ENCODE data around the gene CLDN18. TPM values are rescaled to one million over a fixed set of nuclear protein-coding genes. Genes with fewer than 3 reads are reported as not detected.

The CLDN18 gene
- total RNA-seq, 1 experiment from 2014 or later, result 0.85 TPM

GRCh38 chr3:137988982-137989381 is 21.0 kb upstream of the CLDN18 start:
- intact Hi-C loops (cut with micrococcal nuclease; ENCODE audit: unreplicated experiment), result no loop called here
- no peaks in the 10 kb centered on the region for H3K36me3 Mint-ChIP-seq (ENCODE audit: insufficient read depth, unreplicated experiment)
- H3K4me1 Mint-ChIP-seq (ENCODE audit: low read depth, unreplicated experiment), result no peaks in the 10 kb centered on the region
- DNase-seq, result no peak
- H3K27me3 Mint-ChIP-seq (ENCODE audit: unreplicated experiment), result no peaks in the 10 kb centered on the region
- TF ChIP-seq CTCF (IDR thresholded peaks at IDR 0.05; ENCODE audit: unreplicated experiment), result no peak
- H3K27ac Mint-ChIP-seq (ENCODE audit: unreplicated experiment), result no peak overlapping the region
- BruUV-seq (replicated peaks), result no TSS peak
- no peak overlapping the region for H3K4me3 Mint-ChIP-seq (ENCODE audit: low read depth, unreplicated experiment)
- H3K9me3 Mint-ChIP-seq (ENCODE audit: low read depth, unreplicated experiment), result peaks cover 2% of the 10 kb centered on the region
- CTCF ChIA-PET, result no interaction called here

GRCh38 chr3:137990427-137990826 is 19.5 kb upstream of the CLDN18 start:
- Mint-ChIP-seq H3K4me3 (ENCODE audit: low read depth, unreplicated experiment) (no peak overlapping the region), H3K4me1 (ENCODE audit: low read depth, unreplicated experiment) (no peaks in the 10 kb centered on the region), H3K27me3 (ENCODE audit: unreplicated experiment) (no peaks in the 10 kb centered on the region), H3K9me3 (ENCODE audit: low read depth, unreplicated experiment) (peaks cover 10% of the 10 kb centered on the region), H3K27ac (ENCODE audit: unreplicated experiment) (no peak overlapping the region), H3K36me3 (ENCODE audit: insufficient read depth, unreplicated experiment) (no peaks in the 10 kb centered on the region)
- no TSS peak for BruUV-seq (replicated peaks)
- CTCF ChIA-PET, result no interaction called here
- intact Hi-C loops (cut with micrococcal nuclease; ENCODE audit: unreplicated experiment), result no loop called here
- TF ChIP-seq CTCF (IDR thresholded peaks at IDR 0.05; ENCODE audit: unreplicated experiment), result no peak
- DNase-seq, result no peak

- Mint-ChIP-seq H3K4me3 (ENCODE audit: low read depth, unreplicated experiment) (no peak overlapping the region), H3K27me3 (ENCODE audit: unreplicated experiment) (no peaks in the 10 kb centered on the region), H3K9me3 (ENCODE audit: low read depth, unreplicated experiment) (peaks cover 10% of the 10 kb centered on the region), H3K36me3 (ENCODE audit: insufficient read depth, unreplicated experiment) (no peaks in the 10 kb centered on the region), H3K27ac (ENCODE audit: unreplicated experiment) (no peak overlapping the region), H3K4me1 (ENCODE audit: low read depth, unreplicated experiment) (no peaks in the 10 kb centered on the region)
- CTCF ChIA-PET, result no interaction called here
- no TSS peak for BruUV-seq (replicated peaks)
- DNase-seq, result no peak
- no peak for TF ChIP-seq CTCF (IDR thresholded peaks at IDR 0.05; ENCODE audit: unreplicated experiment)
- intact Hi-C loops (cut with micrococcal nuclease; ENCODE audit: unreplicated experiment), result no loop called here
Observed at GRCh38 chr3:137992592-137992991, 17.4 kb upstream of the CLDN18 start.

- H3K27ac Mint-ChIP-seq (ENCODE audit: unreplicated experiment), result no peak overlapping the region
- H3K4me3 Mint-ChIP-seq (ENCODE audit: low read depth, unreplicated experiment), result peak overlapping the region; percentile 35
Observed at GRCh38 chr3:137998121-137999042, 11.6 kb upstream of the CLDN18 start.

More at GRCh38 chr3:137998121-137999042, 11.6 kb upstream of the CLDN18 start:
- peaks cover 10% of the 10 kb centered on the region for H3K9me3 Mint-ChIP-seq (ENCODE audit: low read depth, unreplicated experiment)
- CTCF ChIA-PET, result no interaction called here
- no peak for TF ChIP-seq CTCF (IDR thresholded peaks at IDR 0.05; ENCODE audit: unreplicated experiment)
- peaks cover 26% of the 10 kb centered on the region for H3K27me3 Mint-ChIP-seq (ENCODE audit: unreplicated experiment)
- no TSS peak for BruUV-seq (replicated peaks)
- DNase-seq, result no peak
- intact Hi-C loops (cut with micrococcal nuclease; ENCODE audit: unreplicated experiment), result loop anchor here (2.0 kb wide), 1 partner anchor 54 kb away; no protein-coding TSS in a partner anchor
- no peaks in the 10 kb centered on the region for H3K36me3 Mint-ChIP-seq (ENCODE audit: insufficient read depth, unreplicated experiment)
- peaks cover 7% of the 10 kb centered on the region for H3K4me1 Mint-ChIP-seq (ENCODE audit: low read depth, unreplicated experiment)
